Nasal cavity respiratory epithelium epithelial cell of viscerocranial mucosa (primary cell): ENCODE results near the gene P4HA2. TPM values are rescaled to one million over a fixed set of nuclear protein-coding genes. Genes with fewer than 3 reads are reported as not detected.

Experiments
- total RNA-seq: library from RNA; depleted of rRNA; stranded (reverse); fragments of >200 nt; gene quantifications from 2 replicates; pipeline ENCODE4 v1.2.3, GENCODE V29; 2014

The P4HA2 gene
- total RNA-seq, result 119 and 355 TPM in 2 replicates

DNA sequence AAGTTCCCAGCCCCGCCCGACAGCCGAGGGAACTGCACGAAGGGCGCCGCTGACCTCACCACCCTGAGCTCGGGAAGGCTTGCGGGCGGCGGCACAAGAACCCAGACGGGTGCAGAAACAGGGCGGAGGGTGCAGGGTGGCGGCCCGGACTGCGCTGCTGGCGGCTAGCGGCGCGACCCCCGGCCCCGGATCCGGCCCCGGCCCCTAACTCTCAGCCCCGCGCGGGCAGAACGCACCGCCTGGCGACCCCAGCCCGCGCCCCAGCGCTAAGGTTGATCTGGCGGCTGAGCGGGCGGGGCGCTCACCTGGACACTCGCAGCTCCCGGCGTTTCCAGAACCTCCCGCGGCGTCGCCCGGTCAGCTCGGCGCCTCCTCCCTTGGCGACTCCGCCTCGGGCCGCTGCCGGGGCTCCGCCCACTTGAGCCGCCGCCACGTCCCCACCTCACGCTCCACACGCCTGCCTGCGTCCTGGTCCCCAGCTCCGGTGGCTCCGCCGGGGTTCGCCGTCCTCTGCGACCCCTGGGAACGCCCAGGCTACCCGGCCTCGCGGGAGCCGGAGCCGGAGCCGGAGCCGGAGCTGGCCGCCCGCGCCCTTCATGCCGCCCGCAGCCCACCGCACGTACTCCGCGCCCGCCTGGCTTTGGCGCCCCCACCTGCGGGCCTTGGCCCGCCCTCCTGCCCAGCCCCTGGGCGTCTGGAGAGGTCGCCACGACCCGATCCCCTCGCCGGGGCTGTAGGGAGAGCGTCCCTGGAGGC lies at the start of gene P4HA2:
TSS of gene P4HA2 (minus strand) at position 369 of the 756 bp plus-strand sequence. CDS start 9,227 bp downstream, outside the sequence.

DNA sequence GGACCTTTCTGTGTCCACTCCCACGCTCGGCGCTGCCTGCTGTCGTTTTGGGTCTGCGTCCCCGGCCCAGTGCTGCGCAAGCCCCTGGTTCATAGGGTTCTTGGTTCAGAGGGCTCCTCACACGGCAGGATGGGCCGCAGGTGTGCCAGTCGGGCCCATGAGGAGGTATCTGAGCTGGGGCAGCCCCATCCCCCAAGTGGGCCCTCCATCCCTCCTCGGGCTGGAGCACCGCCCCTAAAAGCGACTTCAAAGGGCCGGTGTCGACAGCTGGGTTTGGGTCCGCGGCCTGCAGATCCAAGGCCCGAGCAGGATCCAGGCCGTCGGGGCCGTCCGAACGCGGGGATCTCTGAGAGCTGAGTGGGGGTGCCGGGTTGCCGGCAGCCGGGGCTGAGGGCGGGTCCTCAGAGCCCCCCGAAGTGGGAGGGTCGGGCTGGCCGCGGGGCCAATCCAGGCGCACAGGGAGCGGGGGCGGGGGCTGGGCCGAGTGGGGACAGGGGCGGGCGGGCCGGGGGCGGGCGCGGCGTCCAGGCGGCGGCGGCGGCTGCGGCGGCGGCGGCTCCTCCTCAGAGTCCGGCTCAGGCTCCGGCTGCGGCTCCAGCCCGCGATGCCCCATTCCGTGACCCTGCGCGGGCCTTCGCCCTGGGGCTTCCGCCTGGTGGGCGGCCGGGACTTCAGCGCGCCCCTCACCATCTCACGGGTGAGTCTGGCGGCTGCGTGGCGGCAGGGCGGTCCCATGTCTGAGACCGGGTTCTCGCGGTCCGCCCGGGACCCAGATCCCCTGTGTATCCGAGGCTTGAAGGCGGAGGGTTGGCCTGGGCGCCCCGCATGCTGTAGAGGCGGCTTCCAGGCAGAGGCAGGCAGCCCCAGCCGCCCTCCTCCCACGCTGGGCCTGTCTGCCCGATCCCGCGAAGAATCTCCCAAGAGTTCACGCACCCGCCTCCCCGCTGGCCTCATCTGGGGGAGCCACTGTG lies 29.8 kb upstream of the P4HA2 start, which contains the start of gene PDLIM4:
TSS of gene PDLIM4 (plus strand) at position 566 of the 971 bp plus-strand sequence. CDS start at position 605, 39 bp downstream.

Other genes with a start within 250 kb of the P4HA2 start
- under 0.01 and 0.14 TPM in 2 replicates for gene ACSL6, start 216.2 kb downstream of the P4HA2 start, total RNA-seq
- not detected in 2 replicates for gene IL3, start 167.2 kb downstream of the P4HA2 start, total RNA-seq
- gene CSF2, start 154.1 kb downstream of the P4HA2 start, total RNA-seq, result 0.50 TPM in 1 of 2 replicates, not detected in the other
- gene PDLIM4, start 29.8 kb upstream of the P4HA2 start, total RNA-seq, result 10.9 and 39.3 TPM in 2 replicates
- 0.68 and 0.71 TPM in 2 replicates for gene SLC22A4, start 66.5 kb upstream of the P4HA2 start, total RNA-seq
- gene SLC22A5, start 141.9 kb upstream of the P4HA2 start, total RNA-seq, result 10.3 and 17.9 TPM in 2 replicates